ENCODE results near the gene RPLP2. TPM values are rescaled to one million over a fixed set of nuclear protein-coding genes. Genes with fewer than 3 reads are reported as not detected.

The RPLP2 gene
- total and polyA plus RNA-seq, 2 experiments from 2014 or later: 263 to 726 TPM

DNA sequence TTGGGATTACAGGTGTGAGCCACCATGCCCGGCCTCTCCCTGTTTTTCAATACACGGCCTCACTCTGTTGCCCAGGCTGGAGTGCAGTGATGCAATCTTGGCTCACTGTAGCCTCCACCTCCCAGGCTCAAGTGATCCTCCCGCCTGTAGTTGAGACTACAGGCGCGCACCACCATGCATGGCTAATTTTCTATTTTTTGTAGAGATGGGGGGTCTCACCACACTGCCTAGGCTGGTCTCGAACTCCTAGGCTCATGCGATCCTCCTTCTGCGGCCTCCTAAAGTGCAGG is 44.0 kb upstream of the RPLP2 start:
- Histone ChIP-seq H3K4me1 (ENCODE audit: insufficient read depth) (peaks cover 6% of the 10 kb centered on the region), H3K9ac (no peak overlapping the region), H3K27me3 (replicated peaks; ENCODE audit: insufficient read depth) (no peaks in the 10 kb centered on the region), H3K4me2 (ENCODE audit: unreplicated experiment) (no peak overlapping the region), H3K9me2 (ENCODE audit: insufficient read depth) (no peaks in the 10 kb centered on the region), H3K9me3 (ENCODE audit: low read depth) (no peaks in the 10 kb centered on the region), H3K36me3 (ENCODE audit: low read depth) (peaks cover 44% of the 10 kb centered on the region), H3K4me3 (no peak overlapping the region), H4K20me1 (ENCODE audit: insufficient read depth) (no peaks in the 10 kb centered on the region; the same call in 1 of the 2 replicates), H3K27ac (no peak overlapping the region), H3F3A (ENCODE audit: insufficient read depth) (peaks cover 51% of the 10 kb centered on the region), H2AFZ (no peak overlapping the region), H3K79me2 (ENCODE audit: insufficient read depth) (peaks cover 8% of the 10 kb centered on the region)
- DNase-seq: no peak
- WGBS, 2 experiments (ENCODE audit: low coverage in 1 of 2, low lambda C conversion rate in 2 of 2, missing lambda C conversion rate in 2 of 2): 98 to 99% methylated on average over 8 of the region's 8 CpGs
- no peak for TF ChIP-seq EZH2phosphoT487 (IDR thresholded peaks at IDR 0.05; ENCODE audit: insufficient read depth, low read depth)
- no peak for TF ChIP-seq EZH2 (IDR thresholded peaks at IDR 0.05; ENCODE audit: insufficient read depth, poor library complexity, severe bottlenecking)
- in situ Hi-C loops (cut with MboI): no loop called here

DNA sequence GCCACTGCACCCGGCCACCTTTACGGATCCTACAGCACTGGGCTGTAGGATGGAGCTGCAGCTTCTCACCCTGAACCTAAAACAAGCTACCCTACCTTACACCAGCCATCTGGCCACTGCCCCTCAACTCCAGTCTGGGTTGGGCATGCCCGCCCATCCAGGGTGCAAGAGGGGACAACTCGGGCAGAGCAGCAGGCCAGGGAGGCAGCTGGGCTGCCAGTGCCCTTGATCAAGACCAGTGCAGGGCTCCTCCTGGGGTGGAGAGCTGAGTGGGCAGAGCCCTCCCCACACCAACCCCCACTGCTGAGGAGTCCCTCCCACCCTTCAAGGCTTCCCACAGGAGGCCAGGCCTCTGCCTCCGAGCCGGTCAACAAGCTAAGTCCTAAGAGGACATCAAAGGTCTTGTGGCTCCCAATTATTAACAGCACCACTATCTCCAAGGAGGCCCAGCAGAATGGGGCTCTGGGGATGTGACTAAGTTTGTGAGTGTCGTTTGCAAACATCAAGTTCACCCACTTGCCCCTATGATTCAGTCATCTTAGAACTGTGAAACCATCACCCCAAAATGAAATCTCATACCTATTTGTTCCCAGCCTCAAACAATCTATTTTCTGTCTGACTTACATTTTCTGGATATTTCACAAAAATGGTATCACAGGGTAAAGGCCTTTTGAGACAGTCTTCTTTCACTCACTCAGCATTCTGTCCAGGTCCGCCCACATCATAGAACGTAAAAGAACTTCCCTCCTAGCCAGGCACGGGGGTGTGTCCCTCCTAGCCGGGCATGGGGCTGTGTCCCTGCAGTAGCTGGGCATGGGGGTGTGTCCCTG is 43.4 kb upstream of the RPLP2 start:
- Histone ChIP-seq H3K79me2 (ENCODE audit: insufficient read depth) (peaks cover 13% of the 10 kb centered on the region), H4K20me1 (ENCODE audit: insufficient read depth) (no peaks in the 10 kb centered on the region; the same call in 1 of the 2 replicates), H3F3A (ENCODE audit: insufficient read depth) (peaks cover 49% of the 10 kb centered on the region), H3K27me3 (replicated peaks; ENCODE audit: insufficient read depth) (no peaks in the 10 kb centered on the region), H3K9me2 (ENCODE audit: insufficient read depth) (no peaks in the 10 kb centered on the region), H3K27ac (no peak overlapping the region), H3K4me3 (no peak overlapping the region), H2AFZ (no peak overlapping the region), H3K36me3 (ENCODE audit: low read depth) (peaks cover 40% of the 10 kb centered on the region), H3K9ac (no peak overlapping the region), H3K4me1 (ENCODE audit: insufficient read depth) (peaks cover 6% of the 10 kb centered on the region), H3K9me3 (ENCODE audit: low read depth) (no peaks in the 10 kb centered on the region), H3K4me2 (ENCODE audit: unreplicated experiment) (no peak overlapping the region)
- TF ChIP-seq EZH2phosphoT487 (IDR thresholded peaks at IDR 0.05; ENCODE audit: insufficient read depth, low read depth) (no peak), EZH2 (IDR thresholded peaks at IDR 0.05; ENCODE audit: insufficient read depth, poor library complexity, severe bottlenecking) (no peak)
- DNase-seq: no peak
- in situ Hi-C loops (cut with MboI): no loop called here
- 64 to 69% methylated on average over 11 of the region's 11 CpGs for WGBS, 2 experiments (ENCODE audit: low coverage in 1 of 2, low lambda C conversion rate in 2 of 2, missing lambda C conversion rate in 2 of 2)

DNA sequence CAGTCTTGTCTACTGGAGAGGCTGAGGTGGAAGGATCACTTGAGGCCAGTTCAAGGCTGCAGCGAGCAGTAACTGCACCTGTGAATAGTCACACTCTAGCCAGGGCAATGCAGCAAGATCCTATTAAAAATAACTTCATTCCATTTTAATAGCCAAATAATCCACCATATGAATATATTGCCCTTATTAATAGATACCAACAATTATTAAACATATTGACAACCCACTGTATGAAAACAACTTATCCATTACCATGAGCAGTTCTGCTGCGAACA is 42.9 kb upstream of the RPLP2 start:
- Histone ChIP-seq H3K9me3 (ENCODE audit: low read depth) (no peaks in the 10 kb centered on the region), H3F3A (ENCODE audit: insufficient read depth) (peaks cover 44% of the 10 kb centered on the region), H3K4me1 (ENCODE audit: insufficient read depth) (peaks cover 6% of the 10 kb centered on the region), H2AFZ (no peak overlapping the region), H3K4me2 (ENCODE audit: unreplicated experiment) (no peak overlapping the region), H3K27me3 (replicated peaks; ENCODE audit: insufficient read depth) (no peaks in the 10 kb centered on the region), H3K9me2 (ENCODE audit: insufficient read depth) (no peaks in the 10 kb centered on the region), H4K20me1 (ENCODE audit: insufficient read depth) (no peaks in the 10 kb centered on the region; the same call in 1 of the 2 replicates), H3K9ac (no peak overlapping the region), H3K36me3 (ENCODE audit: low read depth) (peaks cover 35% of the 10 kb centered on the region), H3K79me2 (ENCODE audit: insufficient read depth) (peaks cover 19% of the 10 kb centered on the region), H3K4me3 (no peak overlapping the region), H3K27ac (no peak overlapping the region)
- in situ Hi-C loops (cut with MboI): no loop called here
- TF ChIP-seq EZH2 (IDR thresholded peaks at IDR 0.05; ENCODE audit: insufficient read depth, poor library complexity, severe bottlenecking): no peak
- no peak for TF ChIP-seq EZH2phosphoT487 (IDR thresholded peaks at IDR 0.05; ENCODE audit: insufficient read depth, low read depth)
- WGBS, 2 experiments (ENCODE audit: low coverage in 1 of 2, low lambda C conversion rate in 2 of 2, missing lambda C conversion rate in 2 of 2): 87 to 96% methylated on average over 2 of the region's 2 CpGs
- DNase-seq: no peak

DNA sequence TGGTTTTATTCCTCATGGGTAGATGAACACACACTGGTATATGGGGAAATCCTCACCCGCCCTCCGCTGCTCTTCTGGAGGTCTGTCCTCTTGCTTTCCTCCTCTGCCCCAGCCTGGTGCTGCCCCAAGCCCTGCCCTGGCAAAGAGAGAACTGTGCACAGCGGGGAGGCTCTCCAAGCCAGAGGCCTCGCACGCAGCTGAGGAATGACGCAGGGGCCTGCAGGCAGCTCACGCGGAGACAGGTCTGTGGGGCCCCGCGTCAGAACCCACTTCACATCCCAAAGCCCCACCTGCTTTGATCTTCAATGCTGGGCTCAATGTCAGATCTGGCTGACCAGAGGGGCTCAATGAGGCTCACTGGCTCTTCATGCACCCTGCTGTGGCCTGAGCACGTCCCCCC is 42.5 kb upstream of the RPLP2 start:
- in situ Hi-C loops (cut with MboI): no loop called here
- no peak overlapping the region for H3K9ac ChIP-seq
- no peak for TF ChIP-seq EZH2phosphoT487 (IDR thresholded peaks at IDR 0.05; ENCODE audit: insufficient read depth, low read depth)
- no peak for TF ChIP-seq EZH2 (IDR thresholded peaks at IDR 0.05; ENCODE audit: insufficient read depth, poor library complexity, severe bottlenecking)
- peaks cover 4% of the 10 kb centered on the region for H3K4me1 ChIP-seq (ENCODE audit: insufficient read depth)
- WGBS, 2 experiments (ENCODE audit: low coverage in 1 of 2, low lambda C conversion rate in 2 of 2, missing lambda C conversion rate in 2 of 2): 91 to 92% methylated on average over 11 of the region's 11 CpGs
- H4K20me1 ChIP-seq (ENCODE audit: insufficient read depth): no peaks in the 10 kb centered on the region; the same call in 1 of the 2 replicates
- H3K27me3 ChIP-seq (replicated peaks; ENCODE audit: insufficient read depth): no peaks in the 10 kb centered on the region
- H3F3A ChIP-seq (ENCODE audit: insufficient read depth): peaks cover 41% of the 10 kb centered on the region
- H3K36me3 ChIP-seq (ENCODE audit: low read depth): peaks cover 32% of the 10 kb centered on the region
- peaks cover 23% of the 10 kb centered on the region for H3K79me2 ChIP-seq (ENCODE audit: insufficient read depth)
- no peaks in the 10 kb centered on the region for H3K9me2 ChIP-seq (ENCODE audit: insufficient read depth)
- no peak for DNase-seq
- H3K9me3 ChIP-seq (ENCODE audit: low read depth): no peaks in the 10 kb centered on the region
- no peak overlapping the region for H3K4me2 ChIP-seq (ENCODE audit: unreplicated experiment)
- H3K27ac ChIP-seq: no peak overlapping the region
- no peak overlapping the region for H2AFZ ChIP-seq
- H3K4me3 ChIP-seq: no peak overlapping the region

Measured in GM23248 (cell line).